Hematopoietic multipotent progenitor cell (in vitro differentiated cells): ENCODE data around the gene SKAP1. TPM values are rescaled to one million over a fixed set of nuclear protein-coding genes. Genes with fewer than 3 reads are reported as not detected.
A peak's percentile ranks its signal among the peaks of the same experiment; 100 is the strongest.

Experiments
- DNase-seq, 3 donors: peaks; one replicate each; pipeline ENCODE4 v3.0.0-alpha.2; 2011 to 2015; ENCODE audit warnings: low read depth in 2 of 3, low spot score in 2 of 3
- total RNA-seq: library from RNA; depleted of rRNA; stranded (reverse); fragments of >200 nt; gene quantifications from one replicate; pipeline ENCODE4 v1.2.3, GENCODE V29; 2012

Gene SKAP1
- total RNA-seq, 1 donor: 4.8 TPM

DNA sequence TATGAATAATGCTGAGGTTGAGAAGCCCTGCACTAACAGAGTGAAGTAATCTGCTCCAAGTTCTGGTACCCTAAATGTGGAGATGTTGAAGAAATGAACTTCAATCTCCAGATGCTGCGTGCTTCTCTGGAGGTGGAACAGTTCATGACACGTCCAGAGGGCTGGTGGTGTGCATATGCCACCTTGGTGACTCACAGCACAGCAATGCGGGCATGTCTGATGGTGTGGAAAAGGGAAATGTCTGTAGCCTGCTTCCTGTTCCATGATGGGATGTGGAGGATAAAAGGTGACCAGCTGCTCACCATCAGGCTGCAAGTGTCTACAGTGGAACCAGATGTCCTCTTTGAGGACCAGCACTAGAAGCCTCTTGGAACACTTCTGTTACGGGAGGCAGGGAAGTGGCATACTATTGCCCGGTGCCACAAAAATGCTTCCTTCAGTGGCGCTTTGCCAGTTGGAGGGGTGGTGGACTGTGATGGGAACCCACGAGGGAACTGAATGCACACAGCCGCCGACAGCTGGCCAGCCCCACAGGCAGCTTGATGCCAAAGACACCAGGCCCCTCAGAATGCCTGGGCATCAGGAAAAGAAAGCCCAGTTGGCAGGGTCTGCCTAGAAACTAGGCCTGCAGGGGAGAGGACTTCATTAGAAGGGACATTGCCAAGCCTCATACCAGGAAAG is 302.5 kb downstream of the SKAP1 start:
- DNase-seq: no peak

DNA sequence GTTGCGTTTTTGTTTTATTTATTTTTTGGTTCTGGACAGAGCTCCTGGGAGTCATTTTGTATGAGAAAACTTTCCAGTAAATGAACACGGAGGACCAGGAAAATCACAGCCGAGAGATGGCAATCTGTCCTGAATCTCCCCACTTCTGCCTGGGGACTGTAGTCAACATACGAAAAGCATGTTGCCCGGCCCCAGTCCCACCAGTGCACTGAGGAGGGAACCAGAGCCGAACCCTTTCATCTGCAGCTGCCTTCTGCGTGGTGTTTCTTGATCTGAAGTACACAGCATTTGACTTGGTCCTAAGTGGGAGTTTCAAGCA is 303.5 kb downstream of the SKAP1 start:
- no peak for DNase-seq

DNA sequence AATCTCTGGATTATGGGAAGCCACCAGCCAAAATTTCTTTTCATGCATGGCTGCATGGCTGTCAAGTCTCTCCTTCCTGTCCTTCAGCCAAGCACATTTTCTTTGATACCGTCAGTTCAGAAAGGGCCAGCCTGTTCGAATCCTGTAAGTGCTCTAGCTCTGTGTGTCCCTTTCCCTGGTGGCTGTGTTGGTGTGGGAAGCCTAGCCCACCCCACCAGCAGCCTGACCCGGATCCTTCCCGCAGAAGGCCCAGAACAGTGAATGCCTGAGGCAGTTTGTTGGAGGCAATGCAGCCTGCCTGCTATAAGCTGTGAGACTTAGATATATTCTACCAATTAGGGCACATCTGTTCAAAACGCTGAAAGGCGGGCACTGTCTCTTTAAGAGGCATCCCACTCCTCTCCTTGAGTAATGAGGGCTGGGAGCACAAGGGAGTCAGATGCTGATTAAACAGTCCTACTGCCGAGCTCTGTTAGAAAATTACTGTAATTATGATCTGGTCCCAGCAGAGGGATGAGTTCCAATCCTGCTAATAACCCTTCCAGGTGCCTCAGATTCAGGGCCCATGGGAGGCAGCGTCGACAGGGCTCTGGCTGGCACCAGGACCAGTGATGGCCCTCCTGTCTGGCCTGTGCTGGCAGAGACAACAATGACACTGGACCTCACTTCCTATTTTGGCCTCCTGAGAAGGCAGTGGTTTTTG is 304.0 kb downstream of the SKAP1 start:
- DNase-seq: no peak

DNA sequence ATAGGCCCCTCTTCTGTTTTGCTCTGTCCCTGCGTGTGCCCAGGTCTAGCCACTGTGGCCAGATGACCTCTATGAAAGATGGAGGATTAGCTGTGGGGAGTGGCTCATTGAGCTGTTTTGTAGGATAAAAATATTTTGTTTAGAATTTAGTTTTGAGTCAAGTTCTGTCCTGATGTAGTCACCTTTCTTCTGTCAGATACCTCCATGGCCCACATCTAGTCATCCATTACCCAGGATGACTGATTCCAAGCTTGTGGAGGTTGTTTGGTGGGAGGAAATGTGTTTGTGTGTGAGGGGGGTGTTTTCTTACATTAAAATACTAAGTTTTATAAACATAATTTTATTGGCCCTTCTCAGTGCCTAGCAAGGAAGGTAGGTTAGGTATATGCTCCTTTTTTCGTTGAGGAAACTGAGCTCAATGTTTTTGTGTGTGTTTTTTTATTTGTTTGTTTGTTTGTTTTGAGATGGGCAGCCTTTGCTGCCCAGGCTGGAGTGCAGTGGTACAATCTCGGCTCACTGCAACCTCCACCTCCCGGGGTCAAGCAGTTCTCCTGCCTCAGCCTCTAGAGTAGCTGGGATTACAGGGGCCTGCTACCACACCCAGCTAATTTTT is 306.1 kb downstream of the SKAP1 start:
- DNase-seq: no peak

DNA sequence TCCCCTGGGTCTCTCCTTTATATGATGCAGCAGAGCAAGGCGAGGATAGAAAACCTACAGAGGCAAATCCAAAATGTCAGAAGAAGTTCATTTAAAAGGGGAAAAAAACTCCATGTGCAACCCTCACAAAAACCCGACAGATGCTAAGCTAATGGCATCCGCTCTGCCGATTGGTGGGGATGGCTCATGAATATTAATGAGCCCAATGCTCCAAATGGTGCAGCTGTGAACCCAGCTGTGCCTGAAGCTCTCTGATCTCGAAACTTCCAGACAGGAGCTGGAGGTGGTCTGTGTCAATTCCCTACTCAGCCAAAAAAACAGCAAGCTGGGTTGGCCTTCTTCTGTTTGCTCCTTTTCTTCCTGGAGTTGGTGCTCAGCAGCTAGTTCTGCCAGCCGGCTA is 306.9 kb downstream of the SKAP1 start:
- DNase-seq: no peak

DNA sequence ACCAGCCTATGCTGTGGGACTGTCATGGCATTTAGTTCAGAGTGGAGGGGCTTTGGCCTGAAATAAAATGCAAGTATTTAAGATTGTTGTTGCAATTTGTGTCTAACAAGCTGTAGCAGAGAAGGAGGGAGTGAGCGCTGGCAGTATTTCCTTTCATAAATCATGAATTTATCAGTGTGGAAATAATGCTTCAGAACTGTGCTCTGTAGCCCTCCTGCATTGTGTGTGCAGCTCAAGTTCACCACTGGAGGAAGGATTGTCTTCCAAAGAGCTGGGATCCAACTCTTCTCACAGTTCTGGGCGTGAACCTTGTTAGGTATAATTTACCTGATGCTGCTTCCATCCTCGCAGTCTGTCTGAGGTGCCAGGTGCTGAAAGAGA is 307.4 kb downstream of the SKAP1 start:
- DNase-seq: no peak

DNA sequence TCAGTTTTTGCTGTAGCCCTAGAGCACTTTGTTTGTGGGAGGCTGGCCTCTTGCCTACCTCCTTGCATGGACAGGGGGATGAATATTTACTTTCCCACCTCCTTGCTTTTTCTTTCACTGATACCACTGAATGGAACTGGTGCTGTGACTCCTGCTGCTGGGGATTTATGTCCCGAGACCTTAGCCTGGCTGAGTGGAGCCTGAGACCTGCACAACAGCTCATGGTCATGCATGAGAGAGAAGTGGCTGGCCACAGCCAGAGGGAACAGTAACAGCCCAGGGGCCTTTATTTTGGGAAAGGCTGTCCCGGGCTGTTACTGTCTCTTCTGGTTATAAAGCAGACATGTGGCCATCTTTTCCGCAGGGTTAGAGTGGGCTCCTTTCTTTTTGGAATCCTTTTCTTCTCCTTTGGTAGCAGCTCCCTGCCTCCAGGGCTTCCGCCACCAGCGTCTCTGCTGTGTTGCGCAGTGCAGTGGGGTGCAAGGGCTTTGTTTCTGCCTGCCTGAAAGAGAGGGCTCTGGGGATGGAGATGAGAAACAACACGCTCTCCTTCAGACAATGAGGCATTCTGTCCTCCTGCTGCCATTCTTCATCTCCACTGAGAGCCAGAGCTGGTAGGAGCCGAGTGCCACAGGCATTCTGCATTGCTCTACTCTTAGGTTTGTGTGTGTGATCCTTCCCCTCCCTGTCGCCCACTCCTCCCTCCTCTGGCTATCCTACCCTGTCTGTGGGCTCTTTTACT is 307.9 kb downstream of the SKAP1 start:
- DNase-seq: no peak

GRCh38 chr17:48113201-48113676 is 316.8 kb downstream of the SKAP1 start:
- DNase-seq: no peak

GRCh38 chr17:48111937-48112241 is 318.1 kb downstream of the SKAP1 start:
- DNase-seq: no peak

- no peak for DNase-seq
Measured at GRCh38 chr17:48110761-48111160, 319.3 kb downstream of the SKAP1 start.

GRCh38 chr17:48107137-48108055 is 322.6 kb downstream of the SKAP1 start, which contains the start of gene SNX11:
Gene SNX11 (plus strand): TSS chr17:48107766. CDS start chr17:48112044, 4,278 bp downstream.
- peak; percentile 74 to 85 (median 82) for DNase-seq

DNA sequence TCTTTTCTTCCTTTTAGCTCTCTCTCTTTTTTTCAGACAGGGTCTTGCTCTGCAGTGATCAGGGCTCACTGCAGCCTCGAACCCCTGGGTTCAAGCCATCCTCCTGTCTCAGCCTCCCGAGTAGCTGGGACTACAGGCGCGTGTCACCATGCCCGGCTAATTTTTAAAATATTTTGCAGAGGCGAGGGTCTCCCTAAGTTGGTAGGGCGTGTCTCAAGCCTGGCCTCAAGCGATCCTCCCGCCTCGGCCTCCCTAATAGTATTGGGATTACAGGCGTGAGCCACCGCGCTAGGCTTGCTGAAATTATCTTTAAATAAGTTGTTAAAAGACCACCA is 323.2 kb downstream of the SKAP1 start:
- DNase-seq: no peak

DNA sequence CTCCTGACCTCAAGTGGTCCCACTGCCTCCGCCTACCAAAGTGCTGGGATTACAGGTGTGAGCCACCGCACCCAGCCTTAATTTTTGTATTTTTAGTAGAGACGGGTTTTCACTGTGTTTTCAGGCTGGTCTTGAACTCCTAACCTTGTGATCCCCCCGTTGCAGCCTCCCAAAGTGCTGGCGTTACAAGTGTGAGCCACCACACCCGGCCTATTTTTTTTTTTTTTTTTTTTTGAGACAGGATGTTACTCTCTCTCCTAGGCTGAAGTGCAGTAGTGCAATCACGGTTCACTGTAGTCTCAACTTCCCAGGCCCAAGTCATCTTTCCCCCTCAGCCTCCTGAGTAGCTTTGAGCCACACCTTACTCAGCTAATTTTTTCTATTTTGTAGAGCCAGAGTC is 325.6 kb downstream of the SKAP1 start:
- no peak for DNase-seq

DNA sequence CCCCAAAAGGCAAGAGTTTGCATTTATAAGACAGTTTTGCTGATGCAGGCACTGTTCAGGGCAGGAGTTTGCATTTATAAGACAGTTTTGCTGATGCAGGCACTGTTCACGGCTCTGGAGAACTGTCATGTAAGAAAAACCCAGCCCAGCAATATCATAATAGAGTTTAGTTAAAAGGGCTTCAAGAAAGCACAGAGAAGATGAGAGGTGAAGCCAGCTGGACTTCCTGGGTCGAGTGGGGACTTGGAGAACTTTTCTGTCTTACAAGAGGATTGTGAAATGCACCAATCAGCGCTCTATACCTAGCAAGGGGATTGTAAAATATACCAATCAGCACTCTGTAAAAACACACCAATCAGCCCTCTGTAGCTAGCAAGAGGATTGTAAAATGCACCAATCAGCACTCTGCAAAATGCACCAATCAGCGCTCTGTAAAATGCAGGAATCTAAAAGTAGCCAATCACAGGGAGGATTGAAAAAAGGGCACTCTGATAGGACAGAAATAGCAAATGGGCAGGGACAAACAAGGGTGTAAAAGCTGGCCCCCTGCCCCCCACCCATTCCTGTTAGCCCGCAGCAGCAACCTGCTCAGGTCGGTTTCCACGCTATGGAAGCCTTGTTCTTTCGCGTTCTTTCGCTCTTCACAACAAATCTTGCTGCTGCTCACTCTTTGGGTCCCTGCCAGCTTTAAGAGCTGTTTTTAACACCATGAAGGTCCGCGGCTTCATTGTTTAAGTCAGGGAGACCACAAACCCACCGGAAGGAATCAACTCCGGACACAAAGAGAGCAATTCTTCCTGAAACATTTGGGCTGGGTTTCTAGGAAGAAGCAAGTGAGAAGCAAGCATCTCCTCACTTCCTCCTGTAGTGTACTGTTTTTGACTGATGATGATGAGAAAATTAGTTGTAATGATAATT is 327.0 kb downstream of the SKAP1 start:
- DNase-seq: peak in 2 of 3 donors; percentile 75 to 90

DNA sequence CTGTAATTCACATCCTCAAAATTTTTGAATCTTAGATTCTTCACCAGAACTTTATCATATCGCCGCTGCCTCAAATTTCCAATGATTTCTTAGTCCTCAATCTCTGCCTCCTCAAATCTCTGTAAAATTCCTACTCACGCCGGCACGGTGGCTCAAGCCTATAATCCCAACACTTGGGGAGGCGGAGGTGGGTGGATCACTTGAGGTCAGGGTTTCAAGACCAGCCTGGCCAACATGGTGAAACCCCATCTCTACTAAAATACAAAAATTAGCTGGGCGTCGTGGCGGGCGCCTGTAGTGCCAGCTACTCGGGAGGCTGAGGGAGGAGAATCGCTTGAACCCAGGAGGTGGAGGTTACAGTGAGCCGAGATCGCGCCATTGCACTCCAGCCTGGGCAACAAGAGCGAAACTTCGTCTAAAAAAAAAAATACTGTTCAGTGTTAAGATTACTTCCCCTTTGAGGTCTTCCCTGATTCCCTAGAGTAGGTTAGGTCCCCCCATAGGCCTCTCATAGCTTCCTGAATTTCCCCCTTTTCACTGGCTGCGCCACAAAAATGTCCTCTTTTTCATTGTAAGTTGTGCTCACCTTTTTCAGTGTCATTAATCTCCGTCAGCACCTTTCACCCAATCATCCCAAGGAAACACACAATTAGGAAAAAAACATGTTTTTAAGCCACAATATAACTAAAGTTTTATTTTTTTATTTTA is 327.8 kb downstream of the SKAP1 start:
- DNase-seq: no peak

GRCh38 chr17:48101012-48101720 is 328.8 kb downstream of the SKAP1 start, which contains the start of gene CBX1:
Gene CBX1 (minus strand): TSS chr17:48101478. CDS start chr17:48077004, 24,474 bp downstream.
- peak; percentile 88 to 92 (median 90) for DNase-seq

- no peak for DNase-seq
Measured at GRCh38 chr17:48100591-48101011, 329.4 kb downstream of the SKAP1 start.

DNA sequence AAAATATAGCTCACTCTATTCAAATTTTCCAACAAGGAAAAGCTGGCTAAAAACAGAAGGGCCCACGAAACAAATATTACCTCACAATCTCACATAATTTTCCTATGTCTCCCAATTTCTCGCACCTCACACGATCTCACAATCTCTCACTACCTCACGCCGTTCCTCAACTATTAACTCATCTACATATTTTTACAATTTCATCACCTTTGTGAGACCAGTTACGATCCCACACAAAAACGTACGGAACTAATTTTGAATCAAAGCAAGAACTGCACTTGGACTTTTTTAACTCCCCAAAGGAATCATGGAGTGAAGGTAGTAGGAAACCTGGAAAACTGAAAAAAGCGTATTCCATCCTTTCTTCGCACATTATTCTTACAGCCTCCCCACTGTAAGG is 329.9 kb downstream of the SKAP1 start:
- DNase-seq: no peak
